ENCODE data around the gene CCDC142. TPM values are rescaled to one million over a fixed set of nuclear protein-coding genes. Genes with fewer than 3 reads are reported as not detected.

Gene CCDC142
- total and polyA plus RNA-seq, 11 donors = 4.4 to 13.4 (median 6.4) TPM

GRCh38 chr2:74530239-74531187 lies 47.7 kb upstream of the CCDC142 start:
- WGBS, 4 donors = 2 to 4% (median 3%) methylated on average over 23 to 54 of the region's 54 CpGs
- intact Hi-C loops (cut with DNase I) = loop anchor here in 7 of 10 donors (2.0 to 10.0 kb wide), 6 partner anchors 16 to 57 kb away; partner anchors contain the start of genes CCDC142 (in 2 of the 7) and TTC31 (in 2 of the 7)
- H3K4me3 ChIP-seq = peak overlapping the region; percentile 66 to 99 (median 84)
- no peaks in the 10 kb centered on the region for H3K9me3 ChIP-seq
- H3K4me1 ChIP-seq = peaks cover 5 to 36% (median 26%) of the 10 kb centered on the region in 12 donors
- no peaks in the 10 kb centered on the region for H3K27me3 ChIP-seq
- H3K27ac ChIP-seq = peak overlapping the region; percentile 11 to 95 (median 90)
- ATAC-seq = peak in 3 of 4 donors; percentile 4 to 35 (median 14)
- peaks cover 0 to 63% (median 51%) of the 10 kb centered on the region in 9 donors for H3K36me3 ChIP-seq
- TF ChIP-seq POLR2A (IDR thresholded peaks at IDR 0.05) (no peak), CTCF (IDR thresholded peaks at IDR 0.05) (no peak)
- DNase-seq = peak in 4 of 5 donors; percentile 36 to 74 (median 54)

GRCh38 chr2:74529357-74530238 lies 46.8 kb upstream of the CCDC142 start, which contains the start of the genes AUP1 and HTRA2:
TSS of gene AUP1 (minus strand) at chr2:74529706. CDS start at chr2:74529629, 77 bp downstream.
TSS of gene HTRA2 (plus strand) at chr2:74529933. CDS start at chr2:74530007, 74 bp downstream.
- Histone ChIP-seq H3K27ac (peak within 1 kb of the TSS; percentile 78 to 95 (median 90)), H3K36me3 (peaks cover 0 to 61% (median 51%) of the 10 kb centered on the region in 9 donors), H3K4me1 (peaks cover 5 to 36% (median 26%) of the 10 kb centered on the region in 12 donors), H3K27me3 (no peaks in the 10 kb centered on the region), H3K9me3 (no peaks in the 10 kb centered on the region), H3K4me3 (peak within 1 kb of the TSS; percentile 66 to 99 (median 84))
- TF ChIP-seq CTCF (IDR thresholded peaks at IDR 0.05) (no peak), POLR2A (IDR thresholded peaks at IDR 0.05) (peak in 1 of 2 donors; percentile 78)
- ATAC-seq = peak; percentile 96 to 98 (median 96)
- intact Hi-C loops (cut with DNase I) = loop anchor here in 8 of 10 donors (1.0 to 10.0 kb wide), 12 partner anchors 17 to 58 kb away; partner anchors contain the start of genes TTC31 (in 5 of the 8), CCDC142 (in 2 of the 8), PCGF1 (in 2 of the 8) and DOK1 (in 1 of the 8)
- DNase-seq = peak; percentile 99
- WGBS, 4 donors = 0 to 1% (median 0%) methylated on average over 57 to 87 of the region's 87 CpGs

GRCh38 chr2:74528600-74529356 lies 46.0 kb upstream of the CCDC142 start:
- intact Hi-C loops (cut with DNase I) = loop anchor here in 5 of 10 donors (1.0 to 5.0 kb wide), 6 partner anchors 21 to 45 kb away; partner anchors contain the start of genes TTC31 (in 3 of the 5), PCGF1 (in 2 of the 5) and DOK1 (in 1 of the 5)
- ATAC-seq = peak in 3 of 4 donors; percentile 1 to 6 (median 1)

More at GRCh38 chr2:74528600-74529356, 46.0 kb upstream of the CCDC142 start:
- Histone ChIP-seq H3K4me3 (peak overlapping the region; percentile 66 to 99 (median 84)), H3K27ac (peak overlapping the region; percentile 78 to 95 (median 90)), H3K36me3 (peaks cover 0 to 56% (median 50%) of the 10 kb centered on the region in 9 donors), H3K9me3 (no peaks in the 10 kb centered on the region), H3K27me3 (no peaks in the 10 kb centered on the region), H3K4me1 (peaks cover 5 to 36% (median 26%) of the 10 kb centered on the region in 12 donors)
- 16 to 23% (median 18%) methylated on average over 20 to 29 of the region's 29 CpGs for WGBS, 4 donors
- no peak for TF ChIP-seq POLR2A (IDR thresholded peaks at IDR 0.05)
- TF ChIP-seq CTCF (IDR thresholded peaks at IDR 0.05) = no peak
- DNase-seq = peak in 1 of 5 donors; percentile 73

All from heart left ventricle (tissue), 16 donors.